HepG2 (cell line): ENCODE results near the gene AGXT.

ENCODE experiments used
- EHMT2 ChIP-seq: fragments of 200-600 bp; sonication (generic); IDR thresholded peaks from 2 replicates; pipeline ENCODE4 v1.7.0; 2017; ENCODE audit warnings: antibody characterized with exemption, low read depth, low read length, borderline replicate concordance
- PRDM4 ChIP-seq: sonication (generic); formaldehyde crosslinking; IDR thresholded peaks from 2 replicates; pipeline ENCODE4 v1.9.0; 2021; ENCODE audit warnings: missing genetic modification reagents, borderline replicate concordance
- ZNF317 ChIP-seq: sonication (generic); formaldehyde crosslinking; IDR thresholded peaks from 2 replicates; pipeline ENCODE4 v1.5.0; 2020; ENCODE audit warnings: mild to moderate bottlenecking, missing genetic modification reagents

GRCh38 chr2:240864475-240864874 lies 4.1 kb upstream of the AGXT start:
- TF ChIP-seq ZNF317 (CRISPR knock-in tag) (no peak), EHMT2 (no peak), PRDM4 (CRISPR knock-in tag) (no peak)
